Panc1 (cell line): ENCODE results near the gene PHF20.

Source experiments
- CTCF ChIP-seq: fragments of 450-650 bp; IDR thresholded peaks from 2 replicates; pipeline ENCODE4 v1.5.1; 2017; ENCODE audit warnings: mild to moderate bottlenecking
- POLR2AphosphoS5 ChIP-seq: IDR thresholded peaks from 2 replicates; pipeline ENCODE4 v1.6.1; 2012; ENCODE audit warnings: mild to moderate bottlenecking, low read depth, low read length, moderate library complexity
- REST ChIP-seq, 2 experiments: IDR thresholded peaks; 2 replicates each; pipeline ENCODE4 v1.6.1; 2011 to 2012; ENCODE audit warnings: low read depth in 2 of 2, control low read depth in 1 of 2, low read length in 1 of 2, mild to moderate bottlenecking in 1 of 2, moderate library complexity in 1 of 2; ENCODE audit not compliant: insufficient read depth in 1 of 2
- TCF7L2 ChIP-seq: IDR thresholded peaks from 2 replicates; pipeline ENCODE4 v1.6.1; 2011; ENCODE audit warnings: mild to moderate bottlenecking, low read depth, low read length, inconsistent platforms

GRCh38 chr20:35920523-35920922 is 148.7 kb downstream of the PHF20 start:
- TF ChIP-seq POLR2AphosphoS5 (no peak), CTCF (no peak), REST (IDR thresholded peaks at IDR 0.05; ENCODE audit: insufficient read depth in 1 of 2, low read depth in 2 of 2, low read length in 1 of 2) (no peak), TCF7L2 (no peak)
